SK-N-MC (cell line): Measurements from ENCODE around the gene TSPAN2.

ENCODE experiments used
- EZH2 ChIP-seq: fragments of 200-600 bp; sonication (generic); IDR thresholded peaks from one replicate; pipeline ENCODE4 v1.6.1; 2017; ENCODE audit warnings: antibody characterized with exemption
- POLR2AphosphoS5 ChIP-seq: IDR thresholded peaks from 2 replicates; pipeline ENCODE4 v1.6.1; 2012; ENCODE audit warnings: mild to moderate bottlenecking, low read depth, low read length, borderline replicate concordance

DNA sequence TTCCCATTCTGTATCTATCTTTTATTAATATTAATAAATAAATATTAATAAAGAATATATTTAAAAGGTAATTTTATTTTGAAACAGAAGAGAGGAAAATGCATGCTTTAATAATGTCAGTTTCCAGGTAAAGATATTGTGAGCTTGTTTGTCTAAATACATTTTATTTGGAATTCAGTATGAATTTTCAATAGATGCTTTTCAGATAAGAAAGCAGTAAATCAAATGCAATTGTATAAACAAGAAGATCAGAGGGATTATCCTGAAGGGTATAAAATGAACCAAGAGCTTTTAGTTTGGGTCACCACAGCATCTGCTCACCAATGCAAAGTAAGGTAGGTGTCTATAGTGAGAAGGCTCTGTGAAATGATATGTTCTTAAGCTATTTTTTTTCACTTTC, 59.8 kb downstream of the TSPAN2 start, which contains the start of gene TSHB:
- TF ChIP-seq EZH2, result no peak
- no peak for TF ChIP-seq POLR2AphosphoS5
